Measurements from ENCODE around the gene VWA2. TPM values are rescaled to one million over a fixed set of nuclear protein-coding genes. Genes with fewer than 3 reads are reported as not detected.
A peak's percentile ranks its signal among the peaks of the same experiment; 100 is the strongest.

VWA2 gene
- total RNA-seq, 1 donor from 2014 or later = not detected

DNA sequence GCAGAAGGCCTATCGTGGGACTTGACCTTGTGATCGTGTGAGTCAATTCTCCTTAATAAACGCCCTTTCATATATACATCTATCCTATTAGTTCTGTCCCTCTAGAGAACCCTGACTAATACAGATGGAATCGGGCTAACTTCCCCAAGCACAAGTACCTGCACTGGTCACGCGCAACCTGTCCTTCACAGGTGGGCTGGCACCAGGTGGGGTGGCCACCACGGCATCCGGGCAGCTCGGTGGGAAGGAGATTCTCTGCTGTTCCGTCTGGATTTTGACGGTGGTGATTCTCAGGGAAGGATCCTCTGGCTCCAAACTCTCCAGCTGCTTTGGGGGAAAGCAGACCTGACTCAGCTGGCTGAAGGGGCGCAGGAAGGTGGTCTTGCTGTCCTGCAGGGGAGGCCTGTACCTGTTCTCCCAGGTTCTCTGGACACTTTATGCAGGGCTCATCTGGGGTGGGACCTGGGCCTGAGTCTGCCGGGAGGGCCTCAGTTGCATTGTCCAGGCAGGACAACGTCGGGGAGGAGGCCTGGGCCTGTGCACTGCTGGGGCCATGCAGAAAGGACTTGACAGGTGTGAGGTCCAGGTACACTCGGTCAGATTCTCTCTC lies 61.1 kb downstream of the VWA2 start:
- intact Hi-C loops (cut with micrococcal nuclease) = loop anchor here (5.0 kb wide), 2 partner anchors 137 to 522 kb away; partner anchors contain the start of gene FHIP2A
- TF ChIP-seq, protein P1, sequence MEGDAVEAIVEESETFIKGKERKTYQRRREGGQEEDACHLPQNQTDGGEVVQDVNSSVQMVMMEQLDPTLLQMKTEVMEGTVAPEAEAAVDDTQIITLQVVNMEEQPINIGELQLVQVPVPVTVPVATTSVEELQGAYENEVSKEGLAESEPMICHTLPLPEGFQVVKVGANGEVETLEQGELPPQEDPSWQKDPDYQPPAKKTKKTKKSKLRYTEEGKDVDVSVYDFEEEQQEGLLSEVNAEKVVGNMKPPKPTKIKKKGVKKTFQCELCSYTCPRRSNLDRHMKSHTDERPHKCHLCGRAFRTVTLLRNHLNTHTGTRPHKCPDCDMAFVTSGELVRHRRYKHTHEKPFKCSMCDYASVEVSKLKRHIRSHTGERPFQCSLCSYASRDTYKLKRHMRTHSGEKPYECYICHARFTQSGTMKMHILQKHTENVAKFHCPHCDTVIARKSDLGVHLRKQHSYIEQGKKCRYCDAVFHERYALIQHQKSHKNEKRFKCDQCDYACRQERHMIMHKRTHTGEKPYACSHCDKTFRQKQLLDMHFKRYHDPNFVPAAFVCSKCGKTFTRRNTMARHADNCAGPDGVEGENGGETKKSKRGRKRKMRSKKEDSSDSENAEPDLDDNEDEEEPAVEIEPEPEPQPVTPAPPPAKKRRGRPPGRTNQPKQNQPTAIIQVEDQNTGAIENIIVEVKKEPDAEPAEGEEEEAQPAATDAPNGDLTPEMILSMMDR (IDR thresholded peaks at IDR 0.05; ENCODE audit: borderline replicate concordance) = no peak
- peaks cover 17% of the 10 kb centered on the region for H3K9me3 ChIP-seq (replicated peaks)
- H3K4me3 ChIP-seq = no peak overlapping the region
- DNase-seq = no peak
- peaks cover 23% of the 10 kb centered on the region for H3K4me1 ChIP-seq
- peaks cover 43% of the 10 kb centered on the region for H3K36me3 ChIP-seq
- no peak overlapping the region for H3K27ac ChIP-seq (replicated peaks)
- no peaks in the 10 kb centered on the region for H3K27me3 ChIP-seq (ENCODE audit: low read depth)

- Histone ChIP-seq H3K27me3 (ENCODE audit: low read depth) (no peaks in the 10 kb centered on the region), H3K4me1 (peaks cover 23% of the 10 kb centered on the region), H3K36me3 (peaks cover 33% of the 10 kb centered on the region), H3K9me3 (replicated peaks) (peaks cover 7% of the 10 kb centered on the region), H3K4me3 (no peak overlapping the region), H3K27ac (replicated peaks) (no peak overlapping the region)
- intact Hi-C loops (cut with micrococcal nuclease) = loop anchor here (5.0 kb wide), 2 partner anchors 136 to 521 kb away; partner anchors contain the start of gene FHIP2A
- DNase-seq = no peak
- TF ChIP-seq, protein P1 (IDR thresholded peaks at IDR 0.05; ENCODE audit: borderline replicate concordance) = no peak
Observed at GRCh38 chr10:114301177-114301576, 62.1 kb downstream of the VWA2 start.

DNA sequence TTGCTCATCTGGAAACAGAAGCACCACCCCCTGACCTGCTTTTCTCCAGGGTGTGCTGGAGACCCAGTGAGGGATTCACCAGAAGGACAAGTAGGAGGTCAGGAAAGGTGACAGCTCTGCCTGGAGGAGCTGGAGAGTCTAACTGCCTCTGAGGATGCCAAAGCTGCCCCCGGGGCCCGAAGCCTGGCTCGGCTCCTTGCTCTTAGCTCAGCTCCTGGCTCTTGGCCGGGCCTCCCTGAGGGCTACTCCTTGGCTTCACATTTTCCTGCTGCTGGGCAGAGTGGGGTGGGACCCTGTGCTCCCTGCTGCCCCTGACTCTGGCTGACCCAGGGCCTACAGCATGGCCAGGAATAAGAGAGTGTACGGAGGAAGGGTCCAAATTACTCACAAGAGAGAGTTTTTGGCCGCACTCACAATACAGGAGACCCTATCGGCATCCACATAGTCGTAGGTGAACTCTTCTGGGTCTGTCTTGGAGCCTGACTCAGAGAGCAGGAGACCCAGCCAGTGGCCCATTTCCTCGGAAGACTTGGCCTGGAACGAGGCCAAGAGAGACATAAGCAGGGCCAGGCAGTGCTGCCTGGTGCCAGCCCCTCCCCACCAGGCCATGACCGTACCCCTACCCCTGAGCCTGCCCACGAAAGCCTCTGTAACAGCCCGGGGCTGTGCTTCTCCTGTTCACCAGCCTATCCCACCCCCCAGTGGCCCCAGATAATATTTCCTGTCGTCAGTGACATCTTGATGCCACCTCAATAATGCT lies 63.1 kb downstream of the VWA2 start:
- TF ChIP-seq, protein P1 (IDR thresholded peaks at IDR 0.05; ENCODE audit: borderline replicate concordance) = no peak
- H3K4me3 ChIP-seq = no peak overlapping the region
- H3K36me3 ChIP-seq = peaks cover 23% of the 10 kb centered on the region
- intact Hi-C loops (cut with micrococcal nuclease) = loop anchor here (5.0 kb wide), 2 partner anchors 135 to 520 kb away; partner anchors contain the start of gene FHIP2A
- no peaks in the 10 kb centered on the region for H3K9me3 ChIP-seq (replicated peaks)
- DNase-seq = no peak
- peaks cover 25% of the 10 kb centered on the region for H3K4me1 ChIP-seq
- no peaks in the 10 kb centered on the region for H3K27me3 ChIP-seq (ENCODE audit: low read depth)
- no peak overlapping the region for H3K27ac ChIP-seq (replicated peaks)

DNA sequence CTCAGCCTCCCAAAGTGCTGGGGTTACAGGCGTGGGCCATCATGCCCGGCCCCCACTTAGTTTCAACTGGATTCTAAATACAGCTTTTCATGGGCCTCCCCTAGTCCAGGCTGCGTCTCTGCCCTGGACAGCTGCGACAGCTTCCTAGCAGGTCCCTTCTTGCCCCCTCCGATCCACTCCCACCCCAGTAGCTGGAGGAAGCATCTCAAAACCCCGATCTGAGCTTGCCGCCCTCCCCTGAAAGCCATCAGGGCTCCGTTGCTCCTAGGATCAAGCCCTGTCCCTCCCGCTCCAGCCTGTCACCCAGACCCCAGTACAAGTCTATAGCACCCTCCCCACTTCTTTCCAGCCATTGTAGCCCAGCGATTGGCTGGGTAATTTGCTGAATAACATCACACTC lies 64.5 kb downstream of the VWA2 start:
- no peak overlapping the region for H3K27ac ChIP-seq (replicated peaks)
- no peak overlapping the region for H3K4me3 ChIP-seq
- peaks cover 39% of the 10 kb centered on the region for H3K4me1 ChIP-seq
- H3K36me3 ChIP-seq = peaks cover 18% of the 10 kb centered on the region
- no peaks in the 10 kb centered on the region for H3K9me3 ChIP-seq (replicated peaks)
- H3K27me3 ChIP-seq (ENCODE audit: low read depth) = no peaks in the 10 kb centered on the region
- TF ChIP-seq, protein P1 (IDR thresholded peaks at IDR 0.05; ENCODE audit: borderline replicate concordance) = no peak
- intact Hi-C loops (cut with micrococcal nuclease) = loop anchor here (5.0 kb wide), 2 partner anchors 134 to 519 kb away; partner anchors contain the start of gene FHIP2A
- DNase-seq = no peak

GRCh38 chr10:114304017-114304570 lies 65.0 kb downstream of the VWA2 start:
- peaks cover 44% of the 10 kb centered on the region for H3K4me1 ChIP-seq
- peak overlapping the region; percentile 45 for H3K27ac ChIP-seq (replicated peaks)

More at GRCh38 chr10:114304017-114304570, 65.0 kb downstream of the VWA2 start:
- Histone ChIP-seq H3K27me3 (ENCODE audit: low read depth) (no peaks in the 10 kb centered on the region), H3K9me3 (replicated peaks) (no peaks in the 10 kb centered on the region), H3K36me3 (peaks cover 13% of the 10 kb centered on the region), H3K4me3 (peak overlapping the region; percentile 54)
- intact Hi-C loops (cut with micrococcal nuclease) = loop anchor here (5.0 kb wide), 2 partner anchors 133 to 518 kb away; partner anchors contain the start of gene FHIP2A
- peak; percentile 81 for DNase-seq
- TF ChIP-seq, protein P1 (IDR thresholded peaks at IDR 0.05; ENCODE audit: borderline replicate concordance) = peak; percentile 83

All from left ventricle myocardium inferior (tissue), 1 donor.